HG02870 (cell line): ENCODE results near the gene RFT1.

ENCODE experiments used
- ATAC-seq: cut with Tn5 transposase; IDR thresholded peaks from one replicate; pipeline ENCODE4 v1.9.1; 2021; ENCODE audit warnings: mild to moderate bottlenecking, moderate library complexity; ENCODE audit not compliant: unreplicated experiment

The RFT1 gene

DNA sequence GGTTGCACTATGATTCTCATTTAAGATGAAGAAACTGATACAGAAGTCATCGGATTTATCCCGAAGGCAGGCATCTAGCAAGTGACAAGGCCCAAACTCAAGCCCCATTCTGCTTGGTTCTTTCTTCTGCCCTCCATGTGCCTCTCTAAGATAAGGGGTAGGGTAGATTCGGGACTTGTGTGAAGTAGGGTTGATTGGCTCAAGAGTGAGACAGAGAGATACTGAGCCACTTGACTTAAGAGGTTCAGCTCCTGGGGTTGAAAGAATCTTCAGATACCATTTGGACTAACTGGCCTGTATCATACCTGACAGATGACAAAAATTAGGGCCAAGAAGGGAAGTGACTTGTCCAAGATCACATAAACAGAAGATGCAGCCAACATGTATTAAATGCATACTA is 891 bp downstream of the RFT1 start:
- no peak for ATAC-seq

DNA sequence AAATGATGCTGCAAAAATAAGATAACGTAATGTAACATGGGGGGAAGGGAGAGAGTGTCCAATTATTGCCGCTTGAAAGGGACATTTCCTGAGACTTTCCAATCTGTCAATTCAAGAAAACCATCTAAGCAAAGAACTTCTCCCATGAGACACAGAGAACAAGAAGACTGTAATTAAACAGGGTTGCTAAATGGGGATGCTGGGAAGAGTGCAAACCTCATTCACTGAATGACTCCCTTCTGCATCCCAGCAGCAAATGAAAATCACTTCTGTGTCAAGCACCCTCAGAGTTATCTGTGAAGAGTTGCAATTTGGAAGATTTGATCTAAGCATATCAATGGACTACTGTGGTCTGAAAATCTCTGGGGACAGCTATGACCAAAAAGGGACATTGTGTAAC is 3.6 kb downstream of the RFT1 start:
- no peak for ATAC-seq

DNA sequence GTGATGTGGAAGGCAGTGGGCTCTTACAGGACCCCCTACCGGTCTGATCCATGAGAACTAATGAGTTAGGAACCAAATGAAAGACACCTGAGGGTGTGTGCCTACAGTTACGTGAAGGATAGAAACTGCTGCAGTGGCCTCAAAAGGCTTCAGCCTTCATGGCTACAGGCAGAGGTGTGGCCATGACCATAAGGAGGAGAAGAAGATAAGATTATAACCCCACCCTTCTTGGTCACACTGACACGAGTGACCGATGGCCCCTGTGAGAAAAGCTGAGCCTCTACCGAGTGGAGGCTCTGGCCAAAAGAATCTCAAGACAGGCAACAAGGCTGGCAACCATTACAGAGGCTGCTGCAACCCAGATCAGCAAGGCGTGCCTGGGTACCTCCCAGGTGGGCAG is 6.3 kb downstream of the RFT1 start:
- ATAC-seq = no peak

DNA sequence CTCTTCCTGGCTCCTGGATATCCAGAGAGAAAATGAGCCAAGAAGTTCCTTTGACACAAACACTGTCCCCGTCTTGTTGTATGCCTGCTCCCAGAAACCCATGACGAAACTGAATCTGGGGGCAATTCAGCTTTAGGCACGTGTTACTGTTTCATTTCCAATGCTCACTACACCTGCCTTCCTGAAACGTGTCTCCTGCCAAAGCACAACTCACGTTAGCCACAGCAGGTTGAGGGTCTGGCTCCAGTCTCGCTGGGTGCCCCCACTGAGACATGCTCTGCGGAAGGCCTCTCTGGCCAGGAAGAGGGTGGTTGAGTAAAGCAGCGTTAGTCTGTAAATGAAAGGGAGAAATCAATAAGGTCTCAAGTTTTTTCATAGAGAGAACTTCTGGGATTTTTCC is 6.7 kb downstream of the RFT1 start:
- ATAC-seq = no peak

DNA sequence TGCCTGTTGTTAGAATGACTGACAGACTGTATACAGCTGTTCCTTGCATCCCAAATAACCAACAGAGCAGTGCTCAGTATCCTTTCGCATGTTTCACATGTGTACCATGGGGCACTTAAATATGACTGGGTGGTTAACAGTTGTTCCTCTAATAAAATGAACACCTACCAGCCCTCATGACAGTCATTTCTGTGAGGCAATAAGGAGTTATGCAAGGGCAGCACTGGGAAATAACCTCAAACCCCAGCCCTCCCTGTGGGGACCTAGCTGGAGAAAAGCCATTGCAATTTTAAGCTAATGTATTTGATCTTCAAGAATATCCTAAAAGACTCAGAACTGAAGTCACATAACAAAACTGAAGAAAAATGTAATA is 7.3 kb downstream of the RFT1 start:
- ATAC-seq = no peak

DNA sequence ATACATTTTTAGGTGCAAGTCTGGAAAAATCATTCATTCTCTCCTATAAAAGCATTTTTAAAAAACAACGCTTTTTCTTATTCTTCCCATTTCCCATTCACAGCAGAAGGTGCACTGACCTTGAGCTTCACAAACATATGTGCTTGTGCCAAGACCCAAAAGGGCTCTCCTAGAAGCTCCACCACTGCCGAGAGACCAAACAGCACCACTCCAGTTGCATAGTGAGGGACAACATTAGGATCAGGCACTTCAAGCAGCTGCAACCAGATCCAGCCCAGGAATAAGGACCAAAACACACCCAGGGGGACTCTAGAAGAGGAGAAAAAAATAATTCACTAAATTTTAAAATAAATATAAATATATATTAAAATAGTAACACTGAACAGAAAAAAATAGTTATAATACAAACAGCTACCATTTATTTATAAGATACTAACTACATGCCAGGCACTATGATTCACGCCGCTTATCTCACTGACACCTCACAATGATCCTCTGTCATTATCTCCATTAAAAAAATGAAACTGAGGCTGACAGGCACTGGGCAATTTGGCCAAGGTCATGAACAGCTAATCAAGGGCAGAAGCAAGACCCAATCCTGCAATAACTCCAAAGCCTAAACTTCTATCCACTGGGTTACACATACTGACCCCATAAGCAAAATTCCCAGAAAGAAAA is 7.8 kb downstream of the RFT1 start:
- ATAC-seq = no peak

DNA sequence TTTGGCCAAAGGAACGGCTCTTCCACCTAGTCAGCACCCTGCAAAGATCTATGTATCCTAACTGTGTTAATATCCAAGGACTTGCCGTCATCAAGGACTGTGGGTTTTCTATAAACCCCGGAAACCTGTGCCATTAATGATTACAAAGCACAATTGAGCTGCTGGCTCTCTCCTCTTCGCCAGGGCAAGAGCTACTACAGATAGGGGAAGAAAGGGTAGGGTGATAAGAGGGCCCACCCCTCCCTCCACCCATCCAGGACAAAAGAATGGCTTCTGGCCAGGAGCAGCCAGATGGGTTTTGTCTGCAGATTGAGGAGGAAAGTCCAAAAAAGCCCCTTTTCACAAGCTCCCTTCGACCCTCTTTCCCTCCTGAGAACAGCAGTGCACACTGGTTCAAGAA is 9.9 kb downstream of the RFT1 start:
- ATAC-seq = no peak

DNA sequence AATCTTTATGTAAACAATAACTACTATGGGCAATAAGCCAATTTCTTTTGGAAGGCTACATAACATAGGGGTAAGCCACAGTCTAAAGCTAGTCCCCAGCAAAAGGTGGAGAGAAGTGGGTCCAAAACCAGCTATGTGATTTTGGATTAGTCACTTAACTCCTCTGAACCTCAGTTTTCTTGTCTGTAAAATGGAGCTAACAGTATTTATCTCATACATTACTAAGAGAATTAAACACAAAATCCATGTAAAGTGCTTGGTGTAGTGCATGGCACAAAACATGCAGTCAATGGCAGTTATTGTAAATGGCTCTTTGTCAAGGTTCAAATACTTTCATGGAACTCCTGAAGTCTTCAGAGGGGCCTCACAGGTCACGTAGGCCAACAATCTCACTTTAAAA is 13.3 kb downstream of the RFT1 start:
- ATAC-seq = no peak

DNA sequence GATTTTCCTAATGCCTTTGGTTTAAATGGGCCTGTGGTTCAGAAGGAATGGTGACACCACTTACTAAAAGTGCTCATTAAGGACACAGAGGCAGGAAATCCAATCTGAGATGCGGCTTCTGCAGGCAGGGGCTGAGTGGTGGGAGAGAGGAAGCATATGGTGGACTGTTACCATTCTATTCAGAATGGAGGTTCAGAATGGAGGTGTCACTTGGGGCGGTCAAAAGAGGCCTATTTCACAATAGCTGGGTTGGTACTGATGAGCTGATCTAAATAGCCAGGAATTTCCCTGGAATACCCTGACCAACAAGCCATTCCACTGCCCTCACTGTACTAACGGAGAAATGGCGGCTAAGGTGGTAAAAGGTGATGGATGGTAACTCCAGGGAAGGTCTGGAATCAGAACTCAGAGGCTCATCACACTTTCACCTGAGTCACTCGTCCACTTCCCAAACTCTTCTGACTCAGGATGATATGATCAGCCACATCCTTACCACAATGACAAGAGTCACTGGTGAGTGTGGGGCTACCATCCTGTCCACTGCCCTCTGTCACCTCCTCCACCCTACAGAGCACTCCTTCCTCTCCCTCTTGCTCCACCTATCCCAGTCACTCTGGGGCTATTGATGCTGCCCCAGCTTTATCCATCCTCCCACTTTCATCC is 15.7 kb downstream of the RFT1 start:
- ATAC-seq = no peak

DNA sequence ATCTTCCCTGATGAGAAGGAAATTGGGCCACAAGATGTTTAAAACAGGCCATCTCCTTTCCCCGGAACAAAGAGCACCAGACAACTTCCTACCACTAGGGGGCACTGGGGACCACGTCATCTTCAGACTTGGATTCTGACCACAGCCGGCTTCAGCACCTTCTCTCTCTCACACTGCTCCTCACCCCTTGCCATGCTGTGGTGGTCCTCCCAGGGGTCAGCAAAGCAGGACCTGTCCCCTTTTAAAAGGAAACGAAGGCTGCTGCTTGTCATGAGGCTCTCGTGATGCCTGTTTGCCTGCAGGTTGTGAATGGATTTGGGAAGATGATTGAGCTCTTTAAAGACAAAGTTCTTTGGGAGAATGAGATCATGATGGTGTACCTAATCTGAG is 16.2 kb downstream of the RFT1 start:
- ATAC-seq = peak; percentile 62

DNA sequence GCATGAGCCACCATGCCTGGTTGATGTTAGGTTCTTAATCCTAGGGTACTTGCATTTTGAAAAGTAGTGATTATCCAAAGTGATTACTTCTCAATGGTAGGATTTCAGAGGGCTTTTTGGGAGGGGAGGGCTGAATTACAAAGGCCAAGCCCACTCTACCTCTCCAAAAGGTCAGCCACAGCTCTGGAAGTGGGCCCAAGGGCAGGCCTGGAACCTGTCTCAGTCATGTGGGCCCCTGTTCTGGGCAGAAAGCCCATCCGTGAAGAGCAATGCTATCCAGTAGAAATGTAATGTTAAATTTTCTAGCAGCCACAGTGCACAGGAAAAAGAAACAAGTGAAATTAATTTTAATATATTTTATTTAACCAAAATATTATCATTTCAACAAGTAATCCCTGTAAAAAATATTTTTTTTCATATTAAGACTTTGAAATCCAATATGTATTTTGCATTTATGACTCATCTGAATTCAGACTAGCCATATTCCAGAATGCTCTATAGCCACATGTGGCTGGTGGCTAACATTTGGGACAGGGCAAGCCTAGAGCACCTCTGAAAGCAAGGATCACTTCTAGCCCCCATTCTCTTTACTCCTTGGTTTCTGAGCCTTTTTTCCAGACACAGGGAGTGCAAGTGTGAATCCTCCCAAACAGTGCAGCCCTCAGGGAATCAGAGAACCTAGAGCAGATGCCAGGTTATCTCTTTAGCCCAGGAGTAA is 16.8 kb downstream of the RFT1 start:
- ATAC-seq = no peak

DNA sequence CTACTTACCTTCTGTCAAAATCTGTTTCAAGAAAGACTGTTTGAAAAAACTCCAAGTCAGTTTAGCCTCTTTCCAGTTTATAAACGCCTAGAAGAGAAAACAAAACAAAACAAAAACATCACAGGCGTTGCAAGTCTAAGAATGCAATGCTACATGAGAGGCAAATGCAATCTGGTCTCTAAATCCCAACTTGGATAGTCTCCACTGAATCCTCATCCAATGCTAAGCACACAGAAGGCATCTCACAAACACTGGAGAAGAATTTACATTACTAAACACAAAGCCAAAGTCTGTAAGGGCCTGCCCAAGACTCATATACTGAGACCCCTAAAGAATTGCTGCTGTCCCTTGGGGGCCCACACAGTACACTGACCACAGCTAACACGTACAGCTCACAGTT is 18.4 kb downstream of the RFT1 start:
- ATAC-seq = no peak

DNA sequence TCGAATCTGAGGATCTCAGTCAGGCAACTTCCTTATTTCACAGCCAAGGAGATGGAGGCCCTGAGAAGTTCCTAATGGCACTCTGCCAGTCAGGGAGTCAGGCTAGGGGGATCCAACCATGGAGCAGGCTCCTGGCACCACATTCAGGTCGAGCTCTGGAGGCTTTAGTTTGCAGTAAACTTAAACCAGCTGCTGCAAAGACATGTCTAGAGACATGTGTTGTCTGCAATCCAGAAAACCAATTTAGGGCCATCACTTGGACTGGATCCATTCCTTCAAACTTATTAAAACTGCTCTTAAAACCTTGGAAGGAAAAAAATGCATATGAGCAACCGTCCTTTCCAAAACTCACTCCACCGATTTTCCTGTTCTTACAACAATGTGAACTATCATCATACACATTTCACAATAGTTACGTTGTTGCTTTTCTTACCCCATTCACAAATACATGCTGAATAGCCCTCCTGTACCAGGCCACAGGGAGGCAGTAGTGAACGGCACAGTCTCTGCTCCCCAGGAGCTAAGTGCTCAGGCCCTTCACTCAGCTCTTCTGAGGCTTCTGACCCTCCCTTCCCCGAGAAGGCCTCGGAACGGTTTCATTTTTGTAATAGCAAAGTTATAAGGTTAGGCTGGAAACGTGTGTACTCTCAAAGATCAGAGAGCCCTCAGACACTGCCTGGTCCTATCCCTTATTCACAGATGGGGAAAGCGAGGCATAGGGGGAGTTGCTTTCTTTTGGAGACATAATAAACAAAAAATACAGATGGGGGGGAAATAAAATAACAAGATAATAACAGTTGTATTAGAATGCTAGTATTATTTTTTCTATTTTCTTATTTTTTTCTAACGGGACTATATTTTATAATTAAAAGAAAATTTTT is 20.1 kb downstream of the RFT1 start:
- no peak for ATAC-seq

DNA sequence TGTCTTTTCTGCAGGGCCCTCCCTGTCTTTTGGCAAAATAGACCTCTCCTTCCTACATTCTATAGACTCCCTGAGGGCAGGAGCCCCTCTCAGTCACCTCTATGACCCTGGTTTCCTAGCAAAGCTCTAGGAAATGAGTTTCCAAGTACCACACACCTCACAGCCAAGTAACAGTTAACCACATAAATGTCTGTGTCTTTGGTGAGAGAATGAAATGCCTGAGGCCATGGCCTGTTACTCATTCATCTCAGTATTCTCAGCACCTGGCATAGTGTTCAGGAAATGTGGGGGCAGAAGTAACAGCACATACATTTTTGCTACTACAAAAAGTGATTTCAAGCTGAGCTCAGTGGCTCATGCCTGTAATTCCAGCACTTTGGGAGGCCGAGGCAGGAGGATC is 21.0 kb downstream of the RFT1 start:
- no peak for ATAC-seq

DNA sequence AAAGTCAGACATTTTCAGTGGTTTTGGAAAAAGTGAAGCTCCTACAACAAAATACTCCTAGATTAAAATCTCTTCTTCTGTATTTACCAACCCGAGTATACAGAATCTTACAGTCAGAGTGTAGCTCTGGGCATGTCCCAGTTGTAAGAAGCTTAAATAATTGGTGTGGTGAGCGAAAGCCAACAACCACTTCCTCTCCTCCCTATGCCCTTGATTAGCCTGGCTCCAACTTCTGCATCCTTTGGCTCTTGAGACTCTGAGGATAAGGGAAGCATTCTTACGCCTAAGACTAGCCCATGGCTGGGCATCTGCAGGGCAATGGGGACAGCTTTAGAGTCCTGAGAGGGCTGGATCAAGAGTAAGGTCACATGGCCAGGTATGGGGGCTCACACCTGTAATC is 25.5 kb downstream of the RFT1 start:
- no peak for ATAC-seq

DNA sequence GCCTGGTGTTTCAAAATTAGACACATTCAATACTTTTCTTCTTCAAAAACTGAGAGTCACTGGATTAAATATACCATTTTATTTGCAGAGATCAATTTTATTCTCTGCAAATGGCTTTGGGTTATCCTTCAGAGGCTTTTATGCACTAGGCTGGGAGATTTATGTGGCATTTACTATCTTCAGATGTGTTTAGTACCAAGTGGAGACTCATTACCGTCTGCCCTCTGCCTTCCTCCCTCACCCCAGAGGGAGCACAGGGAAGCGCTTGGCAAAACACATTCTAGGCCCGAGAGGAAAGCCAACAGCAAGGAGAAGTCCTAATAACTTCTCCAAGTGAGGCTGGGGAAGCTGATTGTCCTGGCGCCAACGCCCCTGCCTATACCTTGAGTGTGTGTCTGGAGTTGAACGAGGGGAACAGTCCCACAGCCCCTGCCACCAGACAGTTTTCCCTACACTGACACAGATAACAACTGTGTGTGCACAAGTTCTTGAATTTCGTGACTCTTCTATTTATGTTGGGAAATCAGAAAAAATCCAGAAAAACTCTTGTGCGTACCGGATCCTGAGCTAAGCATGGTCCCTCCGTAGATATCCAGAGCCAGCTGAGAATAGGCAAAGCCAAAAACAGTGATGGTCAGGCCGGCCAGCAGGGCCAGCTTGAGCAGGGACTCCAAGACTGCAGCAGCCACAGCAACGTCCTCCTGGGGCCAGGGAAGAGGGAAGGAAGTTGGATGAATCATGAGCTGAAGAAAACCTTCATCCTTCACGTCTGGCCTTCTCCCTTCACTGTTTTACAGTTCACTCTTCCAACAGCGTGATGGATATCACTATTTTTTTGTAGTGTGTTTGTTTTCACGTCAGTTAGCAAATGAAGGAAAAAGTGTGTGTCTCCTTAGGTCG is 26.6 kb downstream of the RFT1 start:
- ATAC-seq = no peak

DNA sequence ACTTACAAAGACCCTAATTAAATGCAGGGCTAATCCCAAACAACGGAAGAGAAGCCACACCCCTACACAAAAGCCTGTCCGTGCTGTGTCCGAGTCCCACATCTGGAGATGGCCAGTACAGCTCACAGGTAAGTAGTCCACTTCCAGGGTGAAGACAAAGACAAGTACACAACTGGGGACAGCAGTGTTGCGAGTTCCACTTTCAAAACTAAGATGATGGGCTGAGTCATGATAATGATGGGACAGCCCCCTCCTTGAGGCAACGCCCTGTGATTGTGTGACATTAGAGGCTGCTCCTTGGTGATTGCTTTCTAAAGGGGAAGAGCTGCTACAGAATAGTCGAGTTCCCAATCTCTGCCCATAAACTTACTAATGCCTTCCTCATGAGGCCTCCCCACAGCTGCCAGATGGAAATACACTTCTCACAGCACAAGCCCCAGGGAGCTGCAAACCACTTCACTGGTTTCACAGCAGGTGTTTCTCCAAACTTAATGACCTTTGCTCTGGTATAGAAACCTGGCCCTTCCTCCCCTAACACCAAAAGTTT is 27.6 kb downstream of the RFT1 start:
- peak; percentile 79 for ATAC-seq

DNA sequence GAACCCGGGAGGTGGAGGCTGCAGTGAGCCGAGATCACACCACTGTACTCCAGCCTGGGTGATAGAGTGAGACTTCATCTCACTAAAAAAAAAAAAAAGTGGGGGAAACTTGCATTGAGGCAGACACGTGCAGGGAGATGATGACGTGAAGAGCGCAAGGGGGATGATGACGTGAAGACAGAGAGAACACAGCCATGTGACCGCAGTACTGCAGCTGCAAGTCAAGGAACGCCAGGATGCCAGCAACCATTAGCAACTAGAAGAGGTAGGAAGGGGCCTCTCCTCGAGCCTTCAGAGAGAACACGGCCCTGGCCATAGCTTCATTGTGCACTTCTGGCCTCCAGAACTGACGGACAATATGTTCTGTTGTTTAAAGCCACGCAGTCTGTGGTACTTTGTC is 28.3 kb downstream of the RFT1 start:
- ATAC-seq = no peak

DNA sequence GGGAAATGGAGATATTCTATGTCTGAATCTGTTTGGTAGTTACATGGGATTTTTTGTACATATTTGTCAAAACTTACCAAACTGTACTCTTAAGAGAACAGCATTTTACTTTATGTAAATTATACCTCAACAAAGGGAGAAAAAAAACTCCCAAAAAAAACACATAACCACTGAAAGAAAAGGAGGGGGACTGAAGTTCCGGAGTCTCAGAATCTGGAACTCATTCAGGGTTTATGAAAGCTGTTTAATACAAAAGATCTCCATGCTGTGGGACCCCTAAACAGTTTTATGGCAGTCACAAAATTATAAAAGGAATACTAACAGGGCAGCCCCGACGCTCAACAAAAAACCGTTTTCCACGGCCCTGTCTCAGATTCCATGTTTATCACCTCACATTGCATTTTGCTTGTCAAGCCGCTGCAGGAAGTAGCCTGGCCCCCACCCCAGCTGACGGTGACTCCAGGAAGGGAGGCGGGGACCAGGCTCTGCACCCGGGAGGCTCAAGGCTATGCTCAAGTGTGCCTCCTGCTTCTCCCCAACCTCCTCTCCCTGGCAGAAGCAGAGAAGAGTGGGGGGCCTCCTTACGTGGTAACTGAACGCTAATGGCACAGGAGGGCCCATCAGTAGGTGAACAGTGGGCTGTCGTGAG is 29.3 kb downstream of the RFT1 start:
- ATAC-seq = no peak

DNA sequence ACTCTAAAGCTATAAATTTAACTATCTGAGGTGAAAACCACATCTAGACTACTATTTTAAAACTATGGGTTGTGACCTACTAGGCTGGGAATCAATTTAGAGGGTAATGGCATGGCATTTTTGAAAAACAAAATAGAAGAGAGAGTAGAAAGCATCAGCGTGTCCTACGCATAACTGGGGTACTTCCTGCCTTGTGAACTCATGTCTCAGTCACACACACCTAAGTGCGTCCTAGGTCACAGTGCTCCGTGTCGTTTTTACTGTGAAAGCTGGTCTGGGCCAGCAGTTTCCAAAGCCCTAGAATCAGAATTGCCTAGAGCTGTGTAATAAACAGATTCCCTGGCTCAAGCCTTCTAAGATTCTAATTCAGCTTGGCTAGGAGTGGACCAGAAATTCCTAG is 32.3 kb downstream of the RFT1 start:
- ATAC-seq = no peak
